GM23338 (cell line): ENCODE data around the gene SESN2. TPM values are rescaled to one million over a fixed set of nuclear protein-coding genes. Genes with fewer than 3 reads are reported as not detected.

Experiments used
- ATAC-seq: fragments of 200-7000 bp; cut with Tn5 transposase; 3 replicates; pipeline ENCODE4 v1.9.1; 2020
- DNase-seq: peaks from one replicate; pipeline ENCODE4 v3.0.0-alpha.2; 2015; ENCODE audit warnings: low spot score
- H2AFZ ChIP-seq: fragments of 200-600 bp; sonication (generic); 2 replicates; pipeline ENCODE4 v1.8.0; 2016; ENCODE audit warnings: antibody characterized with exemption, mild to moderate bottlenecking, moderate library complexity
- H3F3A ChIP-seq: fragments of 200-600 bp; sonication (generic); replicated peaks from 2 replicates; pipeline ENCODE4 v1.8.0; 2017; ENCODE audit warnings: antibody characterized with exemption, mixed run types, low read depth
- H3K27ac ChIP-seq: fragments of 200-600 bp; sonication (generic); 2 replicates; pipeline ENCODE4 v1.6.1; 2016; ENCODE audit warnings: low read depth
- H3K27me3 ChIP-seq: fragments of 200-600 bp; sonication (generic); 2 replicates; pipeline ENCODE4 v1.8.0; 2016; ENCODE audit warnings: mild to moderate bottlenecking, mixed run types, moderate library complexity; ENCODE audit not compliant: insufficient read depth
- H3K36me3 ChIP-seq: fragments of 200-600 bp; sonication (generic); 2 replicates; pipeline ENCODE4 v1.8.0; 2016; ENCODE audit warnings: mild to moderate bottlenecking; ENCODE audit not compliant: insufficient read depth
- H3K4me1 ChIP-seq: fragments of 200-600 bp; sonication (generic); 2 replicates; pipeline ENCODE4 v1.8.0; 2016; ENCODE audit warnings: mild to moderate bottlenecking, moderate library complexity; ENCODE audit not compliant: insufficient read depth
- H3K4me2 ChIP-seq: fragments of 200-600 bp; sonication (generic); 2 replicates; pipeline ENCODE4 v1.7.1; 2017; ENCODE audit warnings: mixed run types
- H3K4me3 ChIP-seq: fragments of 200-600 bp; sonication (generic); 2 replicates; pipeline ENCODE4 v1.6.1; 2016; ENCODE audit warnings: mixed run types
- H3K79me2 ChIP-seq: fragments of 200-600 bp; sonication (generic); replicated peaks from 2 replicates; pipeline ENCODE4 v1.8.0; 2017; ENCODE audit warnings: mild to moderate bottlenecking; ENCODE audit not compliant: insufficient read depth
- H3K9me2 ChIP-seq: fragments of 200-600 bp; sonication (generic); 2 replicates; pipeline ENCODE4 v1.8.0; 2017; ENCODE audit not compliant: insufficient read depth
- H4K20me1 ChIP-seq: fragments of 200-600 bp; sonication (generic); replicated peaks from 2 replicates; pipeline ENCODE4 v1.8.0; 2017; ENCODE audit warnings: mild to moderate bottlenecking; ENCODE audit not compliant: insufficient read depth
- H3K27ac Mint-ChIP-seq: 2 replicates; pipeline ENCODE4 v1.8.0; 2020; ENCODE audit warnings: inconsistent platforms, mild to moderate bottlenecking, moderate library complexity, mixed read lengths
- H3K27me3 Mint-ChIP-seq: 3 replicates; pipeline ENCODE4 v1.8.0; 2022; ENCODE audit warnings: low read depth, mild to moderate bottlenecking, moderate library complexity, mixed read lengths, inconsistent platforms; ENCODE audit not compliant: insufficient read depth, poor library complexity
- H3K36me3 Mint-ChIP-seq: 3 replicates; pipeline ENCODE4 v1.8.0; 2021; ENCODE audit warnings: low read depth, mild to moderate bottlenecking, inconsistent platforms, moderate library complexity, mixed read lengths
- H3K4me1 Mint-ChIP-seq: 3 replicates; pipeline ENCODE4 v1.8.0; 2020; ENCODE audit warnings: mild to moderate bottlenecking, inconsistent platforms, mixed read lengths
- H3K4me3 Mint-ChIP-seq: 3 replicates; pipeline ENCODE4 v1.8.0; 2021; ENCODE audit warnings: moderate library complexity, mild to moderate bottlenecking, inconsistent platforms, mixed read lengths
- H3K9me3 Mint-ChIP-seq: 3 replicates; pipeline ENCODE4 v1.8.0; 2020; ENCODE audit warnings: moderate library complexity, mild to moderate bottlenecking, inconsistent platforms, mixed read lengths
- CREB1 ChIP-seq: fragments of 250-450 bp; sonication (Bioruptor Pico); IDR thresholded peaks from 2 replicates; pipeline ENCODE4 v1.5.0; 2020; ENCODE audit warnings: low read depth, mild to moderate bottlenecking, moderate library complexity
- CTCF ChIP-seq, 2 experiments: fragments of 200-600 bp in 1 of 2; sonication (generic) in 1 of 2; conservative IDR thresholded peaks; 2 replicates each; pipeline versions ENCODE4 v1.5.1 to v1.6.1; 2016 to 2017; ENCODE audit warnings: antibody characterized with exemption in 2 of 2, low read depth in 2 of 2, mild to moderate bottlenecking in 2 of 2, moderate library complexity in 1 of 2
- EZH2 ChIP-seq: fragments of 200-600 bp; sonication (generic); IDR thresholded peaks from one replicate; pipeline ENCODE4 v1.8.0; 2017; ENCODE audit warnings: antibody characterized with exemption, mild to moderate bottlenecking, low read depth; ENCODE audit not compliant: unreplicated experiment
- EZH2phosphoT487 ChIP-seq: fragments of 200-600 bp; sonication (generic); IDR thresholded peaks from one replicate; pipeline ENCODE4 v1.8.1; 2018; ENCODE audit warnings: antibody characterized with exemption; ENCODE audit not compliant: unreplicated experiment
- JUNB ChIP-seq: IDR thresholded peaks from one replicate; pipeline ENCODE4 v1.6.1; 2016; ENCODE audit warnings: antibody characterized with exemption; ENCODE audit not compliant: unreplicated experiment
- NANOG ChIP-seq: IDR thresholded peaks from 2 replicates; pipeline ENCODE4 v1.6.1; 2016; ENCODE audit warnings: antibody characterized with exemption, borderline replicate concordance
- POLR2AphosphoS5 ChIP-seq: IDR thresholded peaks from 2 replicates; pipeline ENCODE4 v1.6.1; 2016; ENCODE audit warnings: antibody characterized with exemption, low read depth
- REST ChIP-seq: IDR thresholded peaks from one replicate; pipeline ENCODE4 v1.6.1; 2018; ENCODE audit warnings: antibody characterized with exemption; ENCODE audit not compliant: unreplicated experiment
- STAT1 ChIP-seq: IDR thresholded peaks from one replicate; pipeline ENCODE4 v1.6.1; 2016; ENCODE audit warnings: antibody characterized with exemption; ENCODE audit not compliant: unreplicated experiment
- ZNF114 ChIP-seq: fragments of 250-450 bp; sonication (Bioruptor Pico); IDR thresholded peaks from 2 replicates; pipeline ENCODE4 v1.5.0; 2020; ENCODE audit warnings: mild to moderate bottlenecking, moderate library complexity
- ZNF331 ChIP-seq: fragments of 250-450 bp; sonication (Bioruptor Pico); IDR thresholded peaks from 2 replicates; pipeline ENCODE4 v1.5.0; 2020; ENCODE audit warnings: low read depth, mild to moderate bottlenecking, moderate library complexity
- polyA plus RNA-seq: library from polyadenylated mRNA; unstranded; fragments of >200 nt; fragmentation: Nextera tagmentation; extraction: Ambion mirVana; gene quantifications from 2 replicates; pipeline ENCODE4 v1.2.1, GENCODE V29; 2016
- total RNA-seq: library from RNA; depleted of rRNA; stranded (reverse); fragments of >200 nt; shearing (Covaris generic); gene quantifications from 2 replicates; pipeline ENCODE4 v1.2.3, GENCODE V29; 2014
- TF ChIP-seq, protein P1 (sequence below): IDR thresholded peaks from 2 replicates; pipeline ENCODE4 v1.6.1; 2016; ENCODE audit warnings: antibody characterized with exemption
- TF ChIP-seq, protein P2 (sequence below): fragments of 250-450 bp; sonication (Bioruptor Pico); IDR thresholded peaks from 2 replicates; pipeline ENCODE4 v1.5.0; 2020; ENCODE audit warnings: mild to moderate bottlenecking, moderate library complexity

Gene SESN2
- total and polyA plus RNA-seq, 2 experiments from 2014 or later, result 22.8 to 52.1 TPM

DNA sequence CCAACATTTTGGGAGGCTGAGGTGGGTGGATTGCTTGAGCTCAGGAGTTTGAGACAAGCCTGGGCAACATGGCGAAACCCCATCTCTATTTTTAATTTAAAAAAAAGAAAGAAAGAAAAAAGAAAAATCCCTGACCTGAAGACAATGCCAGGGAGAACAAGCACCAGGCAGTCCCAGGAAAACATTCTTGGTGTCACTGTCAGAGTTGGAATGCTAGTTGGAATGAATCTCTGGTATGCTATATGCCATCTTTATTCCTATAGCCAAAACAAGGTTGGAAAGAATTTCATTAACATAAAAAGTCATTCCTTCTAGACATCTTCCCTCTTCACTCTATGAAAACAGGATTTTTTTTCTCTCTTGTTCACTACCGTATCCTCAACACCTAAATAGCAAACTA is 29.3 kb upstream of the SESN2 start:
- Histone ChIP-seq H2AFZ (no peak overlapping the region), H3K4me3 (no peak overlapping the region), H3K4me1 (peaks cover 7% of the 10 kb centered on the region), H3K79me2 (peaks cover 47% of the 10 kb centered on the region), H3F3A (0 out of 2 replicates have a peak, but pooled peaks cover 7% of the 10 kb centered on the region), H3K27me3 (no peaks in the 10 kb centered on the region), H3K27ac (no peak overlapping the region), H3K4me2 (no peak overlapping the region), H3K36me3 (peaks cover 42% of the 10 kb centered on the region), H4K20me1 (peaks cover 26% of the 10 kb centered on the region), H3K9me2 (no peaks in the 10 kb centered on the region)
- H3K4me1 Mint-ChIP-seq, result peaks cover 4% of the 10 kb centered on the region; the same call in 2 of the 3 replicates
- DNase-seq, result no peak
- no peak for ATAC-seq
- no peak for TF ChIP-seq CREB1 (CRISPR knock-in tag)
- TF ChIP-seq STAT1, result no peak
- TF ChIP-seq, protein P1, sequence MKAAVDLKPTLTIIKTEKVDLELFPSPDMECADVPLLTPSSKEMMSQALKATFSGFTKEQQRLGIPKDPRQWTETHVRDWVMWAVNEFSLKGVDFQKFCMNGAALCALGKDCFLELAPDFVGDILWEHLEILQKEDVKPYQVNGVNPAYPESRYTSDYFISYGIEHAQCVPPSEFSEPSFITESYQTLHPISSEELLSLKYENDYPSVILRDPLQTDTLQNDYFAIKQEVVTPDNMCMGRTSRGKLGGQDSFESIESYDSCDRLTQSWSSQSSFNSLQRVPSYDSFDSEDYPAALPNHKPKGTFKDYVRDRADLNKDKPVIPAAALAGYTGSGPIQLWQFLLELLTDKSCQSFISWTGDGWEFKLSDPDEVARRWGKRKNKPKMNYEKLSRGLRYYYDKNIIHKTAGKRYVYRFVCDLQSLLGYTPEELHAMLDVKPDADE, result no peak
- TF ChIP-seq EZH2phosphoT487, result no peak
- no peak for TF ChIP-seq ZNF331 (CRISPR knock-in tag)
- no peak for TF ChIP-seq JUNB
- TF ChIP-seq REST, result no peak
- TF ChIP-seq CTCF (conservative IDR thresholded peaks at IDR 0.05; ENCODE audit: low read depth in 2 of 2), result no peak
- no peak for TF ChIP-seq POLR2AphosphoS5
- no peak for TF ChIP-seq EZH2
- TF ChIP-seq, protein P2, sequence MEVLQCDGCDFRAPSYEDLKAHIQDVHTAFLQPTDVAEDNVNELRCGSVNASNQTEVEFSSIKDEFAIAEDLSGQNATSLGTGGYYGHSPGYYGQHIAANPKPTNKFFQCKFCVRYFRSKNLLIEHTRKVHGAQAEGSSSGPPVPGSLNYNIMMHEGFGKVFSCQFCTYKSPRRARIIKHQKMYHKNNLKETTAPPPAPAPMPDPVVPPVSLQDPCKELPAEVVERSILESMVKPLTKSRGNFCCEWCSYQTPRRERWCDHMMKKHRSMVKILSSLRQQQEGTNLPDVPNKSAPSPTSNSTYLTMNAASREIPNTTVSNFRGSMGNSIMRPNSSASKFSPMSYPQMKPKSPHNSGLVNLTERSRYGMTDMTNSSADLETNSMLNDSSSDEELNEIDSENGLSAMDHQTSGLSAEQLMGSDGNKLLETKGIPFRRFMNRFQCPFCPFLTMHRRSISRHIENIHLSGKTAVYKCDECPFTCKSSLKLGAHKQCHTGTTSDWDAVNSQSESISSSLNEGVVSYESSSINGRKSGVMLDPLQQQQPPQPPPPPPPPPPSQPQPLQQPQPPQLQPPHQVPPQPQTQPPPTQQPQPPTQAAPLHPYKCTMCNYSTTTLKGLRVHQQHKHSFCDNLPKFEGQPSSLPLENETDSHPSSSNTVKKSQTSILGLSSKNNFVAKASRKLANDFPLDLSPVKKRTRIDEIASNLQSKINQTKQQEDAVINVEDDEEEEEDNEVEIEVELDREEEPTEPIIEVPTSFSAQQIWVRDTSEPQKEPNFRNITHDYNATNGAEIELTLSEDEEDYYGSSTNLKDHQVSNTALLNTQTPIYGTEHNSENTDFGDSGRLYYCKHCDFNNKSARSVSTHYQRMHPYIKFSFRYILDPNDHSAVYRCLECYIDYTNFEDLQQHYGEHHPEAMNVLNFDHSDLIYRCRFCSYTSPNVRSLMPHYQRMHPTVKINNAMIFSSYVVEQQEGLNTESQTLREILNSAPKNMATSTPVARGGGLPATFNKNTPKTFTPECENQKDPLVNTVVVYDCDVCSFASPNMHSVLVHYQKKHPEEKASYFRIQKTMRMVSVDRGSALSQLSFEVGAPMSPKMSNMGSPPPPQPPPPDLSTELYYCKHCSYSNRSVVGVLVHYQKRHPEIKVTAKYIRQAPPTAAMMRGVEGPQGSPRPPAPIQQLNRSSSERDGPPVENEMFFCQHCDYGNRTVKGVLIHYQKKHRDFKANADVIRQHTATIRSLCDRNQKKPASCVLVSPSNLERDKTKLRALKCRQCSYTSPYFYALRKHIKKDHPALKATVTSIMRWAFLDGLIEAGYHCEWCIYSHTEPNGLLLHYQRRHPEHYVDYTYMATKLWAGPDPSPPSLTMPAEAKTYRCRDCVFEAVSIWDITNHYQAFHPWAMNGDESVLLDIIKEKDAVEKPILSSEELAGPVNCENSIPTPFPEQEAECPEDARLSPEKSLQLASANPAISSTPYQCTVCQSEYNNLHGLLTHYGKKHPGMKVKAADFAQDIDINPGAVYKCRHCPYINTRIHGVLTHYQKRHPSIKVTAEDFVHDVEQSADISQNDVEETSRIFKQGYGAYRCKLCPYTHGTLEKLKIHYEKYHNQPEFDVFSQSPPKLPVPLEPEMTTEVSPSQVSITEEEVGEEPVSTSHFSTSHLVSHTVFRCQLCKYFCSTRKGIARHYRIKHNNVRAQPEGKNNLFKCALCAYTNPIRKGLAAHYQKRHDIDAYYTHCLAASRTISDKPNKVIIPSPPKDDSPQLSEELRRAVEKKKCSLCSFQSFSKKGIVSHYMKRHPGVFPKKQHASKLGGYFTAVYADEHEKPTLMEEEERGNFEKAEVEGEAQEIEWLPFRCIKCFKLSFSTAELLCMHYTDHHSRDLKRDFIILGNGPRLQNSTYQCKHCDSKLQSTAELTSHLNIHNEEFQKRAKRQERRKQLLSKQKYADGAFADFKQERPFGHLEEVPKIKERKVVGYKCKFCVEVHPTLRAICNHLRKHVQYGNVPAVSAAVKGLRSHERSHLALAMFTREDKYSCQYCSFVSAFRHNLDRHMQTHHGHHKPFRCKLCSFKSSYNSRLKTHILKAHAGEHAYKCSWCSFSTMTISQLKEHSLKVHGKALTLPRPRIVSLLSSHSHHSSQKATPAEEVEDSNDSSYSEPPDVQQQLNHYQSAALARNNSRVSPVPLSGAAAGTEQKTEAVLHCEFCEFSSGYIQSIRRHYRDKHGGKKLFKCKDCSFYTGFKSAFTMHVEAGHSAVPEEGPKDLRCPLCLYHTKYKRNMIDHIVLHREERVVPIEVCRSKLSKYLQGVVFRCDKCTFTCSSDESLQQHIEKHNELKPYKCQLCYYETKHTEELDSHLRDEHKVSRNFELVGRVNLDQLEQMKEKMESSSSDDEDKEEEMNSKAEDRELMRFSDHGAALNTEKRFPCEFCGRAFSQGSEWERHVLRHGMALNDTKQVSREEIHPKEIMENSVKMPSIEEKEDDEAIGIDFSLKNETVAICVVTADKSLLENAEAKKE, result no peak
- TF ChIP-seq NANOG, result no peak
- TF ChIP-seq ZNF114 (CRISPR knock-in tag), result no peak
- no peak overlapping the region; the same call in 1 of the 2 replicates for H3K27ac Mint-ChIP-seq
- peaks cover 44% of the 10 kb centered on the region for H3K36me3 Mint-ChIP-seq
- peaks cover 10% of the 10 kb centered on the region for H3K27me3 Mint-ChIP-seq
- H3K4me3 Mint-ChIP-seq, result no peak overlapping the region
- H3K9me3 Mint-ChIP-seq, result peaks cover 3% of the 10 kb centered on the region; the same call in 2 of the 3 replicates
